HL-60 (cell line): ENCODE measurements around the gene UNC5C.

Experiments used
- DNase-seq, 2 experiments: peaks; one replicate each; pipeline ENCODE4 v3.0.0-alpha.2; 2010 to 2020; ENCODE audit warnings: low read depth in 1 of 2, low spot score in 1 of 2
- H3K27ac ChIP-seq: fragments of 250-450 bp; sonication (Bioruptor Pico); replicated peaks from 2 replicates; pipeline ENCODE4 v1.5.1; 2020; ENCODE audit warnings: mild to moderate bottlenecking, moderate library complexity
- H3K27me3 ChIP-seq: fragments of 250-450 bp; sonication (Bioruptor Pico); 2 replicates; pipeline ENCODE4 v1.5.1; 2021; ENCODE audit warnings: mild to moderate bottlenecking, moderate library complexity; ENCODE audit not compliant: insufficient read depth, poor library complexity, severe bottlenecking
- H3K4me3 ChIP-seq: replicated peaks from 2 replicates; pipeline ENCODE4 v1.5.1; 2011; ENCODE audit warnings: mild to moderate bottlenecking, control low read depth, low read length; ENCODE audit not compliant: insufficient read depth
- GABPA ChIP-seq: IDR thresholded peaks from 2 replicates; pipeline ENCODE4 v1.6.1; 2012; ENCODE audit warnings: low read depth
- POLR2AphosphoS5 ChIP-seq: IDR thresholded peaks from 2 replicates; pipeline ENCODE4 v1.6.1; 2012; ENCODE audit warnings: low read depth
- SPI1 ChIP-seq: IDR thresholded peaks from 2 replicates; pipeline ENCODE4 v1.6.1; 2012; ENCODE audit warnings: low read depth, mild to moderate bottlenecking, borderline replicate concordance
- TF ChIP-seq, protein P1 (sequence below): IDR thresholded peaks from 2 replicates; pipeline ENCODE4 v1.6.1; 2012; ENCODE audit warnings: low read depth; ENCODE audit not compliant: insufficient replicate concordance
- TF ChIP-seq, protein P2 (sequence below): IDR thresholded peaks from one replicate; pipeline ENCODE4 v1.5.1; 2011; ENCODE audit warnings: low read length, control low read depth, inconsistent platforms; ENCODE audit not compliant: insufficient read depth

Gene UNC5C

DNA sequence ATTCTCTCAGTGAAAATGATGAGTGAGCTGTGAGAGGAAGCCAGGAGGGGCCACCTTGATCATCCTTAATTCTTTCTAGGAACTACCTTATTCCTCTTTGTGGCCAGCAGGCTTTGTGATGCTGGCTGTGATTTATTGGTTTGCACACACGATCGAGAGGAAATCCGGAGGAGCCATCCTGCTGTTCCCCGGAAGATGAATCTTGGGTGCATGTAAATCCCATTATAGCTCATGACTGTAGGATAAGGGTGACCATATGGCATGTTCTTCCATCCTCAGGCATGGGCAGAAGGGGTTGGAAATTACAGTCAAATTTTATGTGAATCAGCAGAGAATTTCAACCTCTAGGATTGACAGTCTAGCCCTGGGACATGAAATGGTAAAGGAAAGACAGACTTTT lies 254.5 kb downstream of the UNC5C start:
- TF ChIP-seq, protein P1, sequence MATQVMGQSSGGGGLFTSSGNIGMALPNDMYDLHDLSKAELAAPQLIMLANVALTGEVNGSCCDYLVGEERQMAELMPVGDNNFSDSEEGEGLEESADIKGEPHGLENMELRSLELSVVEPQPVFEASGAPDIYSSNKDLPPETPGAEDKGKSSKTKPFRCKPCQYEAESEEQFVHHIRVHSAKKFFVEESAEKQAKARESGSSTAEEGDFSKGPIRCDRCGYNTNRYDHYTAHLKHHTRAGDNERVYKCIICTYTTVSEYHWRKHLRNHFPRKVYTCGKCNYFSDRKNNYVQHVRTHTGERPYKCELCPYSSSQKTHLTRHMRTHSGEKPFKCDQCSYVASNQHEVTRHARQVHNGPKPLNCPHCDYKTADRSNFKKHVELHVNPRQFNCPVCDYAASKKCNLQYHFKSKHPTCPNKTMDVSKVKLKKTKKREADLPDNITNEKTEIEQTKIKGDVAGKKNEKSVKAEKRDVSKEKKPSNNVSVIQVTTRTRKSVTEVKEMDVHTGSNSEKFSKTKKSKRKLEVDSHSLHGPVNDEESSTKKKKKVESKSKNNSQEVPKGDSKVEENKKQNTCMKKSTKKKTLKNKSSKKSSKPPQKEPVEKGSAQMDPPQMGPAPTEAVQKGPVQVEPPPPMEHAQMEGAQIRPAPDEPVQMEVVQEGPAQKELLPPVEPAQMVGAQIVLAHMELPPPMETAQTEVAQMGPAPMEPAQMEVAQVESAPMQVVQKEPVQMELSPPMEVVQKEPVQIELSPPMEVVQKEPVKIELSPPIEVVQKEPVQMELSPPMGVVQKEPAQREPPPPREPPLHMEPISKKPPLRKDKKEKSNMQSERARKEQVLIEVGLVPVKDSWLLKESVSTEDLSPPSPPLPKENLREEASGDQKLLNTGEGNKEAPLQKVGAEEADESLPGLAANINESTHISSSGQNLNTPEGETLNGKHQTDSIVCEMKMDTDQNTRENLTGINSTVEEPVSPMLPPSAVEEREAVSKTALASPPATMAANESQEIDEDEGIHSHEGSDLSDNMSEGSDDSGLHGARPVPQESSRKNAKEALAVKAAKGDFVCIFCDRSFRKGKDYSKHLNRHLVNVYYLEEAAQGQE: no peak
- TF ChIP-seq SPI1: no peak
- Histone ChIP-seq H3K27me3 (no peaks in the 10 kb centered on the region), H3K4me3 (no peak overlapping the region), H3K27ac (no peak overlapping the region)
- no peak for DNase-seq

DNA sequence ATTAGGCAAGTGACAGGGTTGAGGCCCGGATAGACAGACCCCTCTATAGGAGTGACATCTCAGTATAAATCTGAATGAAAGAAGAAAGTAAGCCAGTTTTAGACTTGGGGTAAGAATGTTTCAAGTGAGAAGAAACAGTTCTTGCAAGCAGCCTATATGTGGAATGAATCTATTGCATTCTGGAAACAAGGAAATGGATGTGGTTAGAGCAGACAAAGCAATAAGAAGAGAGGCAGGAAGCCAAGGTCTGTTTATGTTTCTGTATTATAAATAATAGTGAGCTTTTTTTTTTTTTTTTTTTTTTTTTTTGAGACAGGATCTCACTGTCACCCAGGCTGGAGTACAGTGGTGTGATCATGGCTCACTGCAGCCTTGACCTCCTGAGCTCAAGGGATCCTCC lies 255.8 kb downstream of the UNC5C start:
- Histone ChIP-seq H3K27me3 (no peaks in the 10 kb centered on the region), H3K4me3 (no peak overlapping the region), H3K27ac (no peak overlapping the region)
- TF ChIP-seq GABPA (no peak), SPI1 (no peak), POLR2AphosphoS5 (no peak)
- TF ChIP-seq, protein P2, sequence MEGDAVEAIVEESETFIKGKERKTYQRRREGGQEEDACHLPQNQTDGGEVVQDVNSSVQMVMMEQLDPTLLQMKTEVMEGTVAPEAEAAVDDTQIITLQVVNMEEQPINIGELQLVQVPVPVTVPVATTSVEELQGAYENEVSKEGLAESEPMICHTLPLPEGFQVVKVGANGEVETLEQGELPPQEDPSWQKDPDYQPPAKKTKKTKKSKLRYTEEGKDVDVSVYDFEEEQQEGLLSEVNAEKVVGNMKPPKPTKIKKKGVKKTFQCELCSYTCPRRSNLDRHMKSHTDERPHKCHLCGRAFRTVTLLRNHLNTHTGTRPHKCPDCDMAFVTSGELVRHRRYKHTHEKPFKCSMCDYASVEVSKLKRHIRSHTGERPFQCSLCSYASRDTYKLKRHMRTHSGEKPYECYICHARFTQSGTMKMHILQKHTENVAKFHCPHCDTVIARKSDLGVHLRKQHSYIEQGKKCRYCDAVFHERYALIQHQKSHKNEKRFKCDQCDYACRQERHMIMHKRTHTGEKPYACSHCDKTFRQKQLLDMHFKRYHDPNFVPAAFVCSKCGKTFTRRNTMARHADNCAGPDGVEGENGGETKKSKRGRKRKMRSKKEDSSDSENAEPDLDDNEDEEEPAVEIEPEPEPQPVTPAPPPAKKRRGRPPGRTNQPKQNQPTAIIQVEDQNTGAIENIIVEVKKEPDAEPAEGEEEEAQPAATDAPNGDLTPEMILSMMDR: no peak
- TF ChIP-seq, protein P1: no peak
- no peak for DNase-seq

- DNase-seq: no peak
- TF ChIP-seq, protein P2: no peak
- TF ChIP-seq, protein P1: no peak
- TF ChIP-seq SPI1 (no peak), POLR2AphosphoS5 (no peak)
- H3K4me3 ChIP-seq: no peak overlapping the region
- no peaks in the 10 kb centered on the region for H3K27me3 ChIP-seq
- no peak overlapping the region for H3K27ac ChIP-seq
Measured at GRCh38 chr4:95290702-95291101, 258.1 kb downstream of the UNC5C start.
